ENCODE data around the gene HADHA.

HADHA gene

GRCh38 chr2:26190369-26190768, 54.1 kb downstream of the HADHA start:
- H3K9ac ChIP-seq (ENCODE audit: low read length) = no peak overlapping the region
- H3K36me3 ChIP-seq (ENCODE audit: insufficient read depth, low read length) = peaks cover 49% of the 10 kb centered on the region
- 0 out of 2 replicates have a peak, but pooled peaks cover 6% of the 10 kb centered on the region for H3K27me3 ChIP-seq (ENCODE audit: insufficient read depth, low read length)
- H3K4me1 ChIP-seq (ENCODE audit: insufficient read depth, low read length, severe bottlenecking) = peaks cover 4% of the 10 kb centered on the region
- H2AFZ ChIP-seq (ENCODE audit: low read length) = no peak overlapping the region
- no peaks in the 10 kb centered on the region for H4K20me1 ChIP-seq (ENCODE audit: insufficient read depth, low read length)
- H3K4me2 ChIP-seq (ENCODE audit: low read length) = no peak overlapping the region
- no peaks in the 10 kb centered on the region for H3K9me3 ChIP-seq (ENCODE audit: low read length)
- no peak overlapping the region for H3K27ac ChIP-seq (ENCODE audit: low read depth, low read length, poor library complexity, severe bottlenecking)
- no peaks in the 10 kb centered on the region for H3K79me2 ChIP-seq (ENCODE audit: insufficient read depth, low read length)
- TF ChIP-seq EZH2 (IDR thresholded peaks at IDR 0.05; ENCODE audit: borderline replicate concordance, low read length) = no peak
- TF ChIP-seq CTCF (IDR thresholded peaks at IDR 0.05; ENCODE audit: low read length) = no peak
- no peaks in the 10 kb centered on the region for H3K9me2 ChIP-seq (ENCODE audit: low read depth, low read length)
- H3F3A ChIP-seq (ENCODE audit: insufficient read depth, low read length) = no peaks in the 10 kb centered on the region
- no peak overlapping the region for H3K4me3 ChIP-seq (ENCODE audit: low read depth, low read length, poor library complexity, severe bottlenecking)

GRCh38 chr2:26189751-26190150, 54.7 kb downstream of the HADHA start:
- Histone ChIP-seq H3K4me2 (ENCODE audit: low read length) (no peak overlapping the region), H3F3A (ENCODE audit: insufficient read depth, low read length) (no peaks in the 10 kb centered on the region), H3K9me3 (ENCODE audit: low read length) (no peaks in the 10 kb centered on the region), H3K9me2 (ENCODE audit: low read depth, low read length) (no peaks in the 10 kb centered on the region), H3K4me3 (ENCODE audit: low read depth, low read length, poor library complexity, severe bottlenecking) (no peak overlapping the region), H4K20me1 (ENCODE audit: insufficient read depth, low read length) (no peaks in the 10 kb centered on the region), H3K27me3 (ENCODE audit: insufficient read depth, low read length) (0 out of 2 replicates have a peak, but pooled peaks cover 7% of the 10 kb centered on the region), H2AFZ (ENCODE audit: low read length) (no peak overlapping the region), H3K79me2 (ENCODE audit: insufficient read depth, low read length) (no peaks in the 10 kb centered on the region), H3K4me1 (ENCODE audit: insufficient read depth, low read length, severe bottlenecking) (peaks cover 8% of the 10 kb centered on the region), H3K27ac (ENCODE audit: low read depth, low read length, poor library complexity, severe bottlenecking) (no peak overlapping the region), H3K36me3 (ENCODE audit: insufficient read depth, low read length) (peaks cover 43% of the 10 kb centered on the region), H3K9ac (ENCODE audit: low read length) (no peak overlapping the region)
- TF ChIP-seq CTCF (IDR thresholded peaks at IDR 0.05; ENCODE audit: low read length) (no peak), EZH2 (IDR thresholded peaks at IDR 0.05; ENCODE audit: borderline replicate concordance, low read length) (no peak)

DNA sequence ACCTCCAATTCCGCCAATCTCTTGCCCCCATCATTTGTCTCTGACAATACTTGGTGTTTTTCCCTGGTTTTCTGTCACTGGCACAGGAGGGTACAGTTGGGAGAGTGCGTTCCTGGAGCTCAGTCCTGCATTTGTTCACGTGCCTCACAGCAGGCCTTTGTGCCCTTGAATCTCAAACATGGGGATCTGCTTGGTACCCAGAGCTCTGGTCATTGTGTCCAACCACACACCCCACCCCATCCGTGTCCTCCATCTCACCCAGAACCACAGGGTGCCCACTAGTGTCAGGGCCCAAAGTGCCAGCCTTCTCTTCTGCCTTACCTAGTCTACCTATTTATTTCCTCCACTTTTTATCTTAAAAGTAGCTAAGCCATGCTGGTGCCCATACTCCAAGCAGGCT, 55.3 kb downstream of the HADHA start:
- Histone ChIP-seq H3K4me2 (ENCODE audit: low read length) (no peak overlapping the region), H3K9ac (ENCODE audit: low read length) (no peak overlapping the region), H2AFZ (ENCODE audit: low read length) (no peak overlapping the region), H3K79me2 (ENCODE audit: insufficient read depth, low read length) (no peaks in the 10 kb centered on the region), H3K36me3 (ENCODE audit: insufficient read depth, low read length) (peaks cover 37% of the 10 kb centered on the region), H3F3A (ENCODE audit: insufficient read depth, low read length) (no peaks in the 10 kb centered on the region), H3K9me2 (ENCODE audit: low read depth, low read length) (no peaks in the 10 kb centered on the region), H3K4me1 (ENCODE audit: insufficient read depth, low read length, severe bottlenecking) (peaks cover 12% of the 10 kb centered on the region), H3K9me3 (ENCODE audit: low read length) (no peaks in the 10 kb centered on the region), H3K27ac (ENCODE audit: low read depth, low read length, poor library complexity, severe bottlenecking) (no peak overlapping the region), H3K27me3 (ENCODE audit: insufficient read depth, low read length) (0 out of 2 replicates have a peak, but pooled peaks cover 7% of the 10 kb centered on the region), H4K20me1 (ENCODE audit: insufficient read depth, low read length) (no peaks in the 10 kb centered on the region), H3K4me3 (ENCODE audit: low read depth, low read length, poor library complexity, severe bottlenecking) (no peak overlapping the region)
- TF ChIP-seq EZH2 (IDR thresholded peaks at IDR 0.05; ENCODE audit: borderline replicate concordance, low read length) (no peak), CTCF (IDR thresholded peaks at IDR 0.05; ENCODE audit: low read length) (no peak)
